Measurements from ENCODE around the gene APBB2.

DNA sequence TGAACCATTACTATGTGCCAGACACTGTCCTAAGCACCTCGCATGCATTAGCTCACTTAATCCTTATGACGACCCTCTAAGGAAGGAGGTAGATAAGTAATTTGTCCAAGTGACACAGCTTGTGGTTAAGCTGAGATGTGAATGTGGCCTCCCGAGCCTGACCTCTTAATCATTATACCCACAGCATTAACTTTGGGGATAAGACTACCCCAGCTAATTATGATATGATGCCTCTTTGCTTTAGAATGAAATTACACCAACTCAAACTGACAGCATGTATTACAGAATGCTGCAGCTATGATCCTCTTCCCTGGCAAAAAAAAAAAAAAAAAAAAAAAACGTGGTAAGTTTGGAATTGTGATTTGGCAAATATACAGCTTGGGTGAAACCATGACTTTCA lies 53.5 kb downstream of the APBB2 start:
- TF ChIP-seq, protein P1, sequence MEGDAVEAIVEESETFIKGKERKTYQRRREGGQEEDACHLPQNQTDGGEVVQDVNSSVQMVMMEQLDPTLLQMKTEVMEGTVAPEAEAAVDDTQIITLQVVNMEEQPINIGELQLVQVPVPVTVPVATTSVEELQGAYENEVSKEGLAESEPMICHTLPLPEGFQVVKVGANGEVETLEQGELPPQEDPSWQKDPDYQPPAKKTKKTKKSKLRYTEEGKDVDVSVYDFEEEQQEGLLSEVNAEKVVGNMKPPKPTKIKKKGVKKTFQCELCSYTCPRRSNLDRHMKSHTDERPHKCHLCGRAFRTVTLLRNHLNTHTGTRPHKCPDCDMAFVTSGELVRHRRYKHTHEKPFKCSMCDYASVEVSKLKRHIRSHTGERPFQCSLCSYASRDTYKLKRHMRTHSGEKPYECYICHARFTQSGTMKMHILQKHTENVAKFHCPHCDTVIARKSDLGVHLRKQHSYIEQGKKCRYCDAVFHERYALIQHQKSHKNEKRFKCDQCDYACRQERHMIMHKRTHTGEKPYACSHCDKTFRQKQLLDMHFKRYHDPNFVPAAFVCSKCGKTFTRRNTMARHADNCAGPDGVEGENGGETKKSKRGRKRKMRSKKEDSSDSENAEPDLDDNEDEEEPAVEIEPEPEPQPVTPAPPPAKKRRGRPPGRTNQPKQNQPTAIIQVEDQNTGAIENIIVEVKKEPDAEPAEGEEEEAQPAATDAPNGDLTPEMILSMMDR (IDR thresholded peaks at IDR 0.05) = no peak
- no peak for TF ChIP-seq POLR2A (IDR thresholded peaks at IDR 0.05)
